Endodermal cell (in vitro differentiated cells): ENCODE measurements around the gene LRFN4. TPM values are rescaled to one million over a fixed set of nuclear protein-coding genes. Genes with fewer than 3 reads are reported as not detected.
A peak's percentile ranks its signal among the peaks of the same experiment; 100 is the strongest.

Experiments
- DNase-seq: peaks from one replicate; pipeline ENCODE4 v3.0.0-alpha.2; 2017
- H3K27ac ChIP-seq: 2 replicates; pipeline ENCODE4 v1.5.1; 2013; ENCODE audit warnings: mild to moderate bottlenecking, low read depth, low read length, moderate library complexity
- H3K27me3 ChIP-seq: 2 replicates; pipeline ENCODE4 v1.6.1; 2013; ENCODE audit warnings: mild to moderate bottlenecking, low read length, moderate library complexity; ENCODE audit not compliant: insufficient read depth, control insufficient read depth, poor library complexity, severe bottlenecking
- H3K36me3 ChIP-seq: 2 replicates; pipeline ENCODE4 v1.7.0; 2013; ENCODE audit warnings: mild to moderate bottlenecking, low read length, moderate library complexity; ENCODE audit not compliant: control insufficient read depth, insufficient read depth
- H3K4me1 ChIP-seq: one replicate; pipeline ENCODE4 v1.7.0; 2013; ENCODE audit warnings: low read length; ENCODE audit not compliant: control insufficient read depth, insufficient read depth
- H3K4me3 ChIP-seq: 2 replicates; pipeline ENCODE4 v1.5.1; 2013; ENCODE audit warnings: mild to moderate bottlenecking, low read length, moderate library complexity
- H3K9ac ChIP-seq: 2 replicates; pipeline ENCODE4 v1.6.1; 2013; ENCODE audit warnings: mild to moderate bottlenecking, low read length, moderate library complexity; ENCODE audit not compliant: poor library complexity, severe bottlenecking; ENCODE audit errors: extremely low read depth
- H3K9me3 ChIP-seq: 2 replicates; pipeline ENCODE4 v1.6.1; 2013; ENCODE audit warnings: mild to moderate bottlenecking, low read length, moderate library complexity; ENCODE audit not compliant: control insufficient read depth
- H3K27ac Mint-ChIP-seq: 2 replicates; pipeline ENCODE4 v1.8.0; 2020; ENCODE audit warnings: mixed read lengths
- H3K27me3 Mint-ChIP-seq: 2 replicates; pipeline ENCODE4 v1.8.0; 2021; ENCODE audit warnings: mild to moderate bottlenecking, mixed read lengths; ENCODE audit not compliant: insufficient read depth
- H3K36me3 Mint-ChIP-seq: 2 replicates; pipeline ENCODE4 v1.8.0; 2020; ENCODE audit warnings: low read depth, mixed read lengths
- H3K4me1 Mint-ChIP-seq: 2 replicates; pipeline ENCODE4 v1.8.0; 2020; ENCODE audit warnings: mixed read lengths
- H3K4me3 Mint-ChIP-seq: 2 replicates; pipeline ENCODE4 v1.8.0; 2020; ENCODE audit warnings: mild to moderate bottlenecking, moderate library complexity, mixed read lengths
- H3K9me3 Mint-ChIP-seq: 2 replicates; pipeline ENCODE4 v1.8.0; 2020; ENCODE audit warnings: mild to moderate bottlenecking, mixed read lengths
- WGBS, 2 experiments: methylation state at CpG; one replicate each; pipeline versions ENCODE4 v1.1.5 to v1.1.7; 2013; ENCODE audit warnings: missing lambda C conversion rate in 2 of 2, mixed read lengths in 1 of 2; ENCODE audit not compliant: insufficient coverage in 1 of 2, insufficient read length in 1 of 2; 5-methylcytosine and 5-hydroxymethylcytosine counted together
- total RNA-seq, 2 donors: library from RNA; stranded (reverse); fragmentation: NEBNext Ultra II Directional in 1 of 2; extraction: Animal tissue kit (Norgen Biotek cat#: 25700) in 1 of 2; gene quantifications; 2 replicates in 1 of 2; 3 replicates in 1 of 2; pipeline ENCODE4 v1.2.1, GENCODE V29; 2021
- TF ChIP-seq, protein P1 (sequence below): fragments of 200-600 bp; sonication (generic); conservative IDR thresholded peaks from 2 replicates; pipeline ENCODE4 v1.5.0; 2021; ENCODE audit warnings: antibody characterized with exemption, mild to moderate bottlenecking

Gene LRFN4
- total RNA-seq, 2 donors from 2014 or later = 23.2 to 26.2 TPM

DNA sequence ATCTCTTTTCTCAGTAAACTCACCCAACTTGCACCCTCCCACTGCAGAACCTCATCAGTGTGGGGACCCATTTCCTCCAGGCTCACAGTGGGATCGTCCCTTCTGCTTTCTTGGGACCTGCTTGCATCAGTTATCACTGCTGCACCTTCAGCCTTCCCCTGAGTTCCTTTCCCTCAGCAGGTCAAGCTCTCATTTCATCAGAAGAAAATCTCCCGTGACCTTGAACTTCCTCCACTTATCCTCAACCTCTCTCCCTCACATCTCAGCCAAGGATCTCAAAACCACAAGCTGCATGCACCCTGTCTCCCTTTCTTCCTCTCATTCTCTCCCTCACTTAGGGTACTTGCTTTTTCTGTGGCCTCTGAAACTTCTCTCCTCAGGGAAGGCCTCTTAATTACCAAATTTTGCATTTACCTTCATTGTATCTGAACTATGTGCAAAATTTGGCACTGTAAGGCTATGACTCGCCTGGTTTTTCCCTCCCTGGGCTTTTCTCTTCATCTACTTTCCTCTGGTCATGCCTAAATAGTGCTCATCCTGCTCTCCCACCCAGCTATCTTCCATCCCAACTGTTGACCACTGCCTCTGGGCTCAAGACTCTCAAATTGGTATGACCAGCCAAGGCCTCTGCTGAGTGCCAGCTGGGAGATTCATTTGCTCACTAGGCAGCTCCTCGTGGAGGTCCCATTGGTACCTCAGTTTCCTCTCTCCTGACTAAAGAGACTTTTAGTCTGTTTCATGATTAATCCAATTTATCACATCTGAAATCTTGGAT is 16.4 kb upstream of the LRFN4 start:
- H3K9me3 ChIP-seq = no peaks in the 10 kb centered on the region
- H3K27me3 ChIP-seq = no peaks in the 10 kb centered on the region
- Mint-ChIP-seq H3K27me3 (no peaks in the 10 kb centered on the region), H3K9me3 (no peaks in the 10 kb centered on the region), H3K4me1 (peaks cover 13% of the 10 kb centered on the region), H3K36me3 (peaks cover 18% of the 10 kb centered on the region), H3K4me3 (no peak overlapping the region), H3K27ac (no peak overlapping the region)
- TF ChIP-seq, protein P1, sequence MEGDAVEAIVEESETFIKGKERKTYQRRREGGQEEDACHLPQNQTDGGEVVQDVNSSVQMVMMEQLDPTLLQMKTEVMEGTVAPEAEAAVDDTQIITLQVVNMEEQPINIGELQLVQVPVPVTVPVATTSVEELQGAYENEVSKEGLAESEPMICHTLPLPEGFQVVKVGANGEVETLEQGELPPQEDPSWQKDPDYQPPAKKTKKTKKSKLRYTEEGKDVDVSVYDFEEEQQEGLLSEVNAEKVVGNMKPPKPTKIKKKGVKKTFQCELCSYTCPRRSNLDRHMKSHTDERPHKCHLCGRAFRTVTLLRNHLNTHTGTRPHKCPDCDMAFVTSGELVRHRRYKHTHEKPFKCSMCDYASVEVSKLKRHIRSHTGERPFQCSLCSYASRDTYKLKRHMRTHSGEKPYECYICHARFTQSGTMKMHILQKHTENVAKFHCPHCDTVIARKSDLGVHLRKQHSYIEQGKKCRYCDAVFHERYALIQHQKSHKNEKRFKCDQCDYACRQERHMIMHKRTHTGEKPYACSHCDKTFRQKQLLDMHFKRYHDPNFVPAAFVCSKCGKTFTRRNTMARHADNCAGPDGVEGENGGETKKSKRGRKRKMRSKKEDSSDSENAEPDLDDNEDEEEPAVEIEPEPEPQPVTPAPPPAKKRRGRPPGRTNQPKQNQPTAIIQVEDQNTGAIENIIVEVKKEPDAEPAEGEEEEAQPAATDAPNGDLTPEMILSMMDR = no peak
- peaks cover 28% of the 10 kb centered on the region for H3K36me3 ChIP-seq
- no peak overlapping the region for H3K4me3 ChIP-seq
- H3K4me1 ChIP-seq = peaks cover 8% of the 10 kb centered on the region
- H3K9ac ChIP-seq = no peak overlapping the region
- H3K27ac ChIP-seq = no peak overlapping the region
- WGBS, 2 experiments = 93 to 96% methylated on average over 4 of the region's 4 CpGs
- DNase-seq = peak; percentile 14

DNA sequence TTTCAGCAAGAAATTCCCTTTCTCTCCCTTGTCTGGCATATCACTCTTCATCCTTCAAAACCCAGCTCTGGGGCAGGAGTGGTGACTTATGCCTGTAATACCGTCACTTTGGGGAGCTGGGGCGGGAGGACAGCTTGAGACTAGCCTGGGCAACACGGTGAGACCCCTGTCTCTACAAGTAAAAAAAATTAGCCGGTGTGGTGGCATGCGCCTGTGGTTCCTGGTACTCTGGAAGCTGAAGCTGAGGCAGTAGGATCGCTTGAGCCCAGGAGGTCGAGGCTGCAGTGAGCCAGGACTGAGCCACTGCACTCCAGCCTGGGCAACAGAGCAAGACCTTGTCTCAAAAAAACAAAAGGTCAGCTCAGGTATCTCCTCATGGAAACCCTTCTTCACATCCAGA is 15.0 kb upstream of the LRFN4 start:
- Mint-ChIP-seq H3K27me3 (no peaks in the 10 kb centered on the region), H3K4me3 (peak overlapping the region; percentile 86), H3K4me1 (peaks cover 13% of the 10 kb centered on the region), H3K36me3 (peaks cover 16% of the 10 kb centered on the region), H3K27ac (peak overlapping the region; percentile 35), H3K9me3 (no peaks in the 10 kb centered on the region)
- TF ChIP-seq, protein P1 = no peak
- Histone ChIP-seq H3K36me3 (peaks cover 41% of the 10 kb centered on the region), H3K9ac (peak overlapping the region; percentile 90), H3K4me3 (peak overlapping the region; percentile 94), H3K4me1 (peaks cover 8% of the 10 kb centered on the region), H3K9me3 (no peaks in the 10 kb centered on the region), H3K27ac (no peak overlapping the region), H3K27me3 (no peaks in the 10 kb centered on the region)
- DNase-seq = peak; percentile 35
- 91 to 92% methylated on average over 6 to 7 of the region's 7 CpGs for WGBS, 2 experiments

DNA sequence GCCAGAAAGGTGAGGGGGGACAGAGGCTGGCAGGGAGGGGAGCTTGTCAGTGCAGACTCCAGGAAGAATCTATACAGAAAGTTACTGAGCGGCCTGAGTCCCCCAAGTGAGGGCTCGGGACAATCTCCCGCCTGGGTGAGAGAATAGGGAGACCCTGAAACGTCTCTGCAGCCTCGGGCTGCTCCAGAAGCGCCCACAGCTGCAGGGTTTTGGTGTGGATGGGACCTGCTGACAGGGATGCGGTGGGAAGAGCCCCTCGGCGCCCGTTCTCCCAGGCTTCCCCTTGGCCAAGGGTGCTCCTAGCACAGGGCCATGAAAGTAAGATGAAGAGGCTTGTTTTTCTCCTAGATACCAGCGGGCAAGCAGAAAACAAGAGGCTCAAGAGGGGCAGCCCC is 14.4 kb upstream of the LRFN4 start:
- peak overlapping the region; percentile 94 for H3K4me3 ChIP-seq
- Mint-ChIP-seq H3K27me3 (no peaks in the 10 kb centered on the region), H3K4me1 (peaks cover 13% of the 10 kb centered on the region), H3K36me3 (peaks cover 16% of the 10 kb centered on the region), H3K4me3 (peak overlapping the region; percentile 86), H3K27ac (peak overlapping the region; percentile 97), H3K9me3 (no peaks in the 10 kb centered on the region)
- H3K27ac ChIP-seq = peak overlapping the region; percentile 85
- H3K9ac ChIP-seq = peak overlapping the region; percentile 90
- peaks cover 43% of the 10 kb centered on the region for H3K36me3 ChIP-seq
- 11 to 22% methylated on average over 8 to 11 of the region's 11 CpGs for WGBS, 2 experiments
- H3K27me3 ChIP-seq = no peaks in the 10 kb centered on the region
- H3K9me3 ChIP-seq = no peaks in the 10 kb centered on the region
- peaks cover 8% of the 10 kb centered on the region for H3K4me1 ChIP-seq
- TF ChIP-seq, protein P1 = no peak
- DNase-seq = no peak
